Breast epithelium (tissue), 3 donors: ENCODE data around the gene THOP1.

ENCODE experiments used
- CTCF ChIP-seq, 3 donors: fragments of 450-650 bp; IDR thresholded peaks; one replicate each; pipeline ENCODE4 v1.5.1; 2016 to 2017; ENCODE audit warnings: antibody characterized with exemption in 3 of 3, mild to moderate bottlenecking in 3 of 3, moderate library complexity in 3 of 3
- POLR2A ChIP-seq: fragments of 450-650 bp; IDR thresholded peaks from one replicate; pipeline ENCODE4 v1.6.1; 2016; ENCODE audit warnings: antibody characterized with exemption, mild to moderate bottlenecking, moderate library complexity

DNA sequence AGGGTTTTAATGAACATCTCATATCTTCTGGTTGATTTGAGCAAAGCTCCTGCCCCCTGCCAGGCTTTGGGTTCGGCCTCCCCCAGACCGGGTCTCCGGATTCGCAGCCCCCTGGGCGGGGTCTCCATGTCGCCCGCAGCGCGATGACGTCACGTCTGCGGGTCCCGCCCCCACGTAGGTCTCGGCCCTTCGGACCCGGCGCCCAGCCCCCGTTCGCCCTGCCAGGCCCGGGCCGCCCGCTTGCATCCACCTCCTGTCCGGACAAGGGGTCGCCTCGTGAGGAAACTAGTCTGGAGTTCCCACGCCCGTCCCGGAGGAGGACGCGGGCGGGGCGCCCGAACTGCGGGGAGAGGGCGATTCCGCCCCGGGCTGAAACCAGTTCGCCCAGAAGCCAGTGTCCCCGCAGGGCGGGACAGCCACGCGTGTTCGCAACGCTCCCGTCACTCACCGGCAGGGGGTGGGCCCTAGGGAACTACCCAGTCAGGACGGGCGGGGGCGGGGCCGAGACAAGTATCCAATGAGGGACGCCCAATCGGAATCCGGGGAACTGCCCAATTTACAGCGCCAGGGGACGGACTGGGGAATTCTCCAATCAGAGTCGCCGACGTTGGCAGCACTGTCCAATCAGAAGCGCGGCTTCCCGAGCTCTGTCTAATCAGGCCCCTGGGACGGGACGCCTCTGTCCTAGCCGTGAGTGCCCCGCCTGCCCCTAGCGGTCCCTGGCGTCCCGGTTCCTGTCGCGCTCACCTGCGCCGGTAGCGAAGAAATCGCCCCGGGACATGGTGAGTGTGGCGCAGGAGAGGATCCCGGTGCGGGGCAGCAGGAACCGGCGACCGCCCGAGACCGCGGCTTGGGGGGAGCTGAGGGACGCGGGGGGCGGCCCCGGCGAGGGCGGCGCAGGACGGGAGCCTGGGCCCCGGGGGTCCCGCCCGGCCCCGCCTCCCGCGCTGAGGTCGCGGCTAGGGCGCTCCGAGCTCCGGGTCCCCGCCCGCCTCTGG lies 55.8 kb downstream of the THOP1 start, which contains the start of gene ZNF555:
- TF ChIP-seq CTCF (IDR thresholded peaks at IDR 0.05) = peak; percentile 60 to 75 (median 61)
- no peak for TF ChIP-seq POLR2A
